GM23338 (cell line): ENCODE data around the gene BCAS1. TPM values are rescaled to one million over a fixed set of nuclear protein-coding genes. Genes with fewer than 3 reads are reported as not detected.

Experiments used
- ATAC-seq: fragments of 200-7000 bp; cut with Tn5 transposase; 3 replicates; pipeline ENCODE4 v1.9.1; 2020
- DNase-seq: peaks from one replicate; pipeline ENCODE4 v3.0.0-alpha.2; 2015; ENCODE audit warnings: low spot score
- H2AFZ ChIP-seq: fragments of 200-600 bp; sonication (generic); 2 replicates; pipeline ENCODE4 v1.8.0; 2016; ENCODE audit warnings: antibody characterized with exemption, mild to moderate bottlenecking, moderate library complexity
- H3F3A ChIP-seq: fragments of 200-600 bp; sonication (generic); replicated peaks from 2 replicates; pipeline ENCODE4 v1.8.0; 2017; ENCODE audit warnings: antibody characterized with exemption, mixed run types, low read depth
- H3K27ac ChIP-seq: fragments of 200-600 bp; sonication (generic); 2 replicates; pipeline ENCODE4 v1.6.1; 2016; ENCODE audit warnings: low read depth
- H3K27me3 ChIP-seq: fragments of 200-600 bp; sonication (generic); 2 replicates; pipeline ENCODE4 v1.8.0; 2016; ENCODE audit warnings: mild to moderate bottlenecking, mixed run types, moderate library complexity; ENCODE audit not compliant: insufficient read depth
- H3K36me3 ChIP-seq: fragments of 200-600 bp; sonication (generic); 2 replicates; pipeline ENCODE4 v1.8.0; 2016; ENCODE audit warnings: mild to moderate bottlenecking; ENCODE audit not compliant: insufficient read depth
- H3K4me1 ChIP-seq: fragments of 200-600 bp; sonication (generic); 2 replicates; pipeline ENCODE4 v1.8.0; 2016; ENCODE audit warnings: mild to moderate bottlenecking, moderate library complexity; ENCODE audit not compliant: insufficient read depth
- H3K4me2 ChIP-seq: fragments of 200-600 bp; sonication (generic); 2 replicates; pipeline ENCODE4 v1.7.1; 2017; ENCODE audit warnings: mixed run types
- H3K4me3 ChIP-seq: fragments of 200-600 bp; sonication (generic); 2 replicates; pipeline ENCODE4 v1.6.1; 2016; ENCODE audit warnings: mixed run types
- H3K79me2 ChIP-seq: fragments of 200-600 bp; sonication (generic); replicated peaks from 2 replicates; pipeline ENCODE4 v1.8.0; 2017; ENCODE audit warnings: mild to moderate bottlenecking; ENCODE audit not compliant: insufficient read depth
- H3K9me2 ChIP-seq: fragments of 200-600 bp; sonication (generic); 2 replicates; pipeline ENCODE4 v1.8.0; 2017; ENCODE audit not compliant: insufficient read depth
- H4K20me1 ChIP-seq: fragments of 200-600 bp; sonication (generic); replicated peaks from 2 replicates; pipeline ENCODE4 v1.8.0; 2017; ENCODE audit warnings: mild to moderate bottlenecking; ENCODE audit not compliant: insufficient read depth
- H3K27ac Mint-ChIP-seq: 2 replicates; pipeline ENCODE4 v1.8.0; 2020; ENCODE audit warnings: inconsistent platforms, mild to moderate bottlenecking, moderate library complexity, mixed read lengths
- H3K27me3 Mint-ChIP-seq: 3 replicates; pipeline ENCODE4 v1.8.0; 2022; ENCODE audit warnings: low read depth, mild to moderate bottlenecking, moderate library complexity, mixed read lengths, inconsistent platforms; ENCODE audit not compliant: insufficient read depth, poor library complexity
- H3K36me3 Mint-ChIP-seq: 3 replicates; pipeline ENCODE4 v1.8.0; 2021; ENCODE audit warnings: low read depth, mild to moderate bottlenecking, inconsistent platforms, moderate library complexity, mixed read lengths
- H3K4me1 Mint-ChIP-seq: 3 replicates; pipeline ENCODE4 v1.8.0; 2020; ENCODE audit warnings: mild to moderate bottlenecking, inconsistent platforms, mixed read lengths
- H3K4me3 Mint-ChIP-seq: 3 replicates; pipeline ENCODE4 v1.8.0; 2021; ENCODE audit warnings: moderate library complexity, mild to moderate bottlenecking, inconsistent platforms, mixed read lengths
- H3K9me3 Mint-ChIP-seq: 3 replicates; pipeline ENCODE4 v1.8.0; 2020; ENCODE audit warnings: moderate library complexity, mild to moderate bottlenecking, inconsistent platforms, mixed read lengths
- CREB1 ChIP-seq: fragments of 250-450 bp; sonication (Bioruptor Pico); IDR thresholded peaks from 2 replicates; pipeline ENCODE4 v1.5.0; 2020; ENCODE audit warnings: low read depth, mild to moderate bottlenecking, moderate library complexity
- EZH2 ChIP-seq: fragments of 200-600 bp; sonication (generic); IDR thresholded peaks from one replicate; pipeline ENCODE4 v1.8.0; 2017; ENCODE audit warnings: antibody characterized with exemption, mild to moderate bottlenecking, low read depth; ENCODE audit not compliant: unreplicated experiment
- EZH2phosphoT487 ChIP-seq: fragments of 200-600 bp; sonication (generic); IDR thresholded peaks from one replicate; pipeline ENCODE4 v1.8.1; 2018; ENCODE audit warnings: antibody characterized with exemption; ENCODE audit not compliant: unreplicated experiment
- JUNB ChIP-seq: IDR thresholded peaks from one replicate; pipeline ENCODE4 v1.6.1; 2016; ENCODE audit warnings: antibody characterized with exemption; ENCODE audit not compliant: unreplicated experiment
- NANOG ChIP-seq: IDR thresholded peaks from 2 replicates; pipeline ENCODE4 v1.6.1; 2016; ENCODE audit warnings: antibody characterized with exemption, borderline replicate concordance
- POLR2AphosphoS5 ChIP-seq: IDR thresholded peaks from 2 replicates; pipeline ENCODE4 v1.6.1; 2016; ENCODE audit warnings: antibody characterized with exemption, low read depth
- STAT1 ChIP-seq: IDR thresholded peaks from one replicate; pipeline ENCODE4 v1.6.1; 2016; ENCODE audit warnings: antibody characterized with exemption; ENCODE audit not compliant: unreplicated experiment
- ZNF114 ChIP-seq: fragments of 250-450 bp; sonication (Bioruptor Pico); IDR thresholded peaks from 2 replicates; pipeline ENCODE4 v1.5.0; 2020; ENCODE audit warnings: mild to moderate bottlenecking, moderate library complexity
- ZNF331 ChIP-seq: fragments of 250-450 bp; sonication (Bioruptor Pico); IDR thresholded peaks from 2 replicates; pipeline ENCODE4 v1.5.0; 2020; ENCODE audit warnings: low read depth, mild to moderate bottlenecking, moderate library complexity
- polyA plus RNA-seq: library from polyadenylated mRNA; unstranded; fragments of >200 nt; fragmentation: Nextera tagmentation; extraction: Ambion mirVana; gene quantifications from 2 replicates; pipeline ENCODE4 v1.2.1, GENCODE V29; 2016
- total RNA-seq: library from RNA; depleted of rRNA; stranded (reverse); fragments of >200 nt; shearing (Covaris generic); gene quantifications from 2 replicates; pipeline ENCODE4 v1.2.3, GENCODE V29; 2014
- TF ChIP-seq, protein P1 (sequence below): fragments of 250-450 bp; sonication (Bioruptor Pico); IDR thresholded peaks from 2 replicates; pipeline ENCODE4 v1.5.0; 2020; ENCODE audit warnings: mild to moderate bottlenecking, moderate library complexity
- TF ChIP-seq, protein P2 (sequence below): IDR thresholded peaks from one replicate; pipeline ENCODE4 v1.6.1; 2018; ENCODE audit warnings: antibody characterized with exemption; ENCODE audit not compliant: unreplicated experiment
- TF ChIP-seq, protein P3 (sequence below), 2 experiments: fragments of 200-600 bp in 1 of 2; sonication (generic) in 1 of 2; conservative IDR thresholded peaks; 2 replicates each; pipeline versions ENCODE4 v1.5.1 to v1.6.1; 2016 to 2017; ENCODE audit warnings: antibody characterized with exemption in 2 of 2, low read depth in 2 of 2, mild to moderate bottlenecking in 2 of 2, moderate library complexity in 1 of 2
- TF ChIP-seq, protein P4 (sequence below): IDR thresholded peaks from 2 replicates; pipeline ENCODE4 v1.6.1; 2016; ENCODE audit warnings: antibody characterized with exemption

Gene BCAS1
- total and polyA plus RNA-seq, 2 experiments from 2014 or later, result 0.17 to 0.19 TPM

DNA sequence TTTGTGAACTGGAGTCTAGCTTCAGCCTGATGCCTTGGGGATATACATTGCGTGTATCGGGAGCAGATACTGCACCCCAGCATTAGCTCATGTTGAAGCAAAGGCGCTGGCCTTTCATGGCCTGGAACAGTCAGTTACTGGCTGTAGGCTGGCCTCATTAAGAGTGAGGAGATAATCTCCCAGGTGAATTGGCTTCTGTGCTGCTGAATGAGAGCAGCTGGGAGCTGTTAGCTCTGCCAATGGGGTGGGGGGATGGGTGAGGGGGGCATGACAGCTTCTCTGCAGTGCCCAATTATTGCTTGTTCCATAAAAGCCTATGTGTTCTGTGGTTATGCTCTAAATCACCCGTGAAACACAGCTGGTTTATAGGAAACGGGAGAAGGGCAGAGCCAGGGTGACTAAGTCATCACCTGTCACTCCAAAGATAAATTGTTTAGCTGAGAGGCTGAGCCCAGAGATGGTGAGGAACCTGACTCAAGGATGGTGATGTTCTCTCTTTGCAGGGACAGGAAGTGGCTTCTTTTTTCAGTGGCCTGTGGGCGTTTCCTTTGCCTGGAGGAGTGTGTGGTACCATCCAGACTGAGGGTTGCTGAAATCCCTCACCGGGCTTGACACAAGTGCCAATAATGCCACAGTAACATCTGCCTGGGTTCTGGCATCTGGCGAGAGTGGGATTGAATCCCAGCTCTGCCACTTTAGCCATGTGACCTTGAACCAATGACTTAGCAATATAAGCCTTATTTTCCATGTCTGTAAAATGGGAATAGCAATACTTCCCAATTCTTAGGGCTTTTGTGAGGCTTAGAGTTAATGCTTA, 170.8 kb downstream of the BCAS1 start:
- no peak overlapping the region for H3K27ac Mint-ChIP-seq
- peaks cover 2% of the 10 kb centered on the region for H3K27me3 Mint-ChIP-seq
- no peak overlapping the region for H3K4me3 Mint-ChIP-seq
- H3F3A ChIP-seq, result no peaks in the 10 kb centered on the region
- TF ChIP-seq, protein P1, sequence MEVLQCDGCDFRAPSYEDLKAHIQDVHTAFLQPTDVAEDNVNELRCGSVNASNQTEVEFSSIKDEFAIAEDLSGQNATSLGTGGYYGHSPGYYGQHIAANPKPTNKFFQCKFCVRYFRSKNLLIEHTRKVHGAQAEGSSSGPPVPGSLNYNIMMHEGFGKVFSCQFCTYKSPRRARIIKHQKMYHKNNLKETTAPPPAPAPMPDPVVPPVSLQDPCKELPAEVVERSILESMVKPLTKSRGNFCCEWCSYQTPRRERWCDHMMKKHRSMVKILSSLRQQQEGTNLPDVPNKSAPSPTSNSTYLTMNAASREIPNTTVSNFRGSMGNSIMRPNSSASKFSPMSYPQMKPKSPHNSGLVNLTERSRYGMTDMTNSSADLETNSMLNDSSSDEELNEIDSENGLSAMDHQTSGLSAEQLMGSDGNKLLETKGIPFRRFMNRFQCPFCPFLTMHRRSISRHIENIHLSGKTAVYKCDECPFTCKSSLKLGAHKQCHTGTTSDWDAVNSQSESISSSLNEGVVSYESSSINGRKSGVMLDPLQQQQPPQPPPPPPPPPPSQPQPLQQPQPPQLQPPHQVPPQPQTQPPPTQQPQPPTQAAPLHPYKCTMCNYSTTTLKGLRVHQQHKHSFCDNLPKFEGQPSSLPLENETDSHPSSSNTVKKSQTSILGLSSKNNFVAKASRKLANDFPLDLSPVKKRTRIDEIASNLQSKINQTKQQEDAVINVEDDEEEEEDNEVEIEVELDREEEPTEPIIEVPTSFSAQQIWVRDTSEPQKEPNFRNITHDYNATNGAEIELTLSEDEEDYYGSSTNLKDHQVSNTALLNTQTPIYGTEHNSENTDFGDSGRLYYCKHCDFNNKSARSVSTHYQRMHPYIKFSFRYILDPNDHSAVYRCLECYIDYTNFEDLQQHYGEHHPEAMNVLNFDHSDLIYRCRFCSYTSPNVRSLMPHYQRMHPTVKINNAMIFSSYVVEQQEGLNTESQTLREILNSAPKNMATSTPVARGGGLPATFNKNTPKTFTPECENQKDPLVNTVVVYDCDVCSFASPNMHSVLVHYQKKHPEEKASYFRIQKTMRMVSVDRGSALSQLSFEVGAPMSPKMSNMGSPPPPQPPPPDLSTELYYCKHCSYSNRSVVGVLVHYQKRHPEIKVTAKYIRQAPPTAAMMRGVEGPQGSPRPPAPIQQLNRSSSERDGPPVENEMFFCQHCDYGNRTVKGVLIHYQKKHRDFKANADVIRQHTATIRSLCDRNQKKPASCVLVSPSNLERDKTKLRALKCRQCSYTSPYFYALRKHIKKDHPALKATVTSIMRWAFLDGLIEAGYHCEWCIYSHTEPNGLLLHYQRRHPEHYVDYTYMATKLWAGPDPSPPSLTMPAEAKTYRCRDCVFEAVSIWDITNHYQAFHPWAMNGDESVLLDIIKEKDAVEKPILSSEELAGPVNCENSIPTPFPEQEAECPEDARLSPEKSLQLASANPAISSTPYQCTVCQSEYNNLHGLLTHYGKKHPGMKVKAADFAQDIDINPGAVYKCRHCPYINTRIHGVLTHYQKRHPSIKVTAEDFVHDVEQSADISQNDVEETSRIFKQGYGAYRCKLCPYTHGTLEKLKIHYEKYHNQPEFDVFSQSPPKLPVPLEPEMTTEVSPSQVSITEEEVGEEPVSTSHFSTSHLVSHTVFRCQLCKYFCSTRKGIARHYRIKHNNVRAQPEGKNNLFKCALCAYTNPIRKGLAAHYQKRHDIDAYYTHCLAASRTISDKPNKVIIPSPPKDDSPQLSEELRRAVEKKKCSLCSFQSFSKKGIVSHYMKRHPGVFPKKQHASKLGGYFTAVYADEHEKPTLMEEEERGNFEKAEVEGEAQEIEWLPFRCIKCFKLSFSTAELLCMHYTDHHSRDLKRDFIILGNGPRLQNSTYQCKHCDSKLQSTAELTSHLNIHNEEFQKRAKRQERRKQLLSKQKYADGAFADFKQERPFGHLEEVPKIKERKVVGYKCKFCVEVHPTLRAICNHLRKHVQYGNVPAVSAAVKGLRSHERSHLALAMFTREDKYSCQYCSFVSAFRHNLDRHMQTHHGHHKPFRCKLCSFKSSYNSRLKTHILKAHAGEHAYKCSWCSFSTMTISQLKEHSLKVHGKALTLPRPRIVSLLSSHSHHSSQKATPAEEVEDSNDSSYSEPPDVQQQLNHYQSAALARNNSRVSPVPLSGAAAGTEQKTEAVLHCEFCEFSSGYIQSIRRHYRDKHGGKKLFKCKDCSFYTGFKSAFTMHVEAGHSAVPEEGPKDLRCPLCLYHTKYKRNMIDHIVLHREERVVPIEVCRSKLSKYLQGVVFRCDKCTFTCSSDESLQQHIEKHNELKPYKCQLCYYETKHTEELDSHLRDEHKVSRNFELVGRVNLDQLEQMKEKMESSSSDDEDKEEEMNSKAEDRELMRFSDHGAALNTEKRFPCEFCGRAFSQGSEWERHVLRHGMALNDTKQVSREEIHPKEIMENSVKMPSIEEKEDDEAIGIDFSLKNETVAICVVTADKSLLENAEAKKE (CRISPR knock-in tag), result no peak
- TF ChIP-seq ZNF114 (no peak), POLR2AphosphoS5 (no peak), CREB1 (CRISPR knock-in tag) (no peak), EZH2 (no peak), NANOG (no peak), ZNF331 (CRISPR knock-in tag) (no peak), JUNB (no peak), EZH2phosphoT487 (no peak), STAT1 (no peak)
- TF ChIP-seq, protein P2, sequence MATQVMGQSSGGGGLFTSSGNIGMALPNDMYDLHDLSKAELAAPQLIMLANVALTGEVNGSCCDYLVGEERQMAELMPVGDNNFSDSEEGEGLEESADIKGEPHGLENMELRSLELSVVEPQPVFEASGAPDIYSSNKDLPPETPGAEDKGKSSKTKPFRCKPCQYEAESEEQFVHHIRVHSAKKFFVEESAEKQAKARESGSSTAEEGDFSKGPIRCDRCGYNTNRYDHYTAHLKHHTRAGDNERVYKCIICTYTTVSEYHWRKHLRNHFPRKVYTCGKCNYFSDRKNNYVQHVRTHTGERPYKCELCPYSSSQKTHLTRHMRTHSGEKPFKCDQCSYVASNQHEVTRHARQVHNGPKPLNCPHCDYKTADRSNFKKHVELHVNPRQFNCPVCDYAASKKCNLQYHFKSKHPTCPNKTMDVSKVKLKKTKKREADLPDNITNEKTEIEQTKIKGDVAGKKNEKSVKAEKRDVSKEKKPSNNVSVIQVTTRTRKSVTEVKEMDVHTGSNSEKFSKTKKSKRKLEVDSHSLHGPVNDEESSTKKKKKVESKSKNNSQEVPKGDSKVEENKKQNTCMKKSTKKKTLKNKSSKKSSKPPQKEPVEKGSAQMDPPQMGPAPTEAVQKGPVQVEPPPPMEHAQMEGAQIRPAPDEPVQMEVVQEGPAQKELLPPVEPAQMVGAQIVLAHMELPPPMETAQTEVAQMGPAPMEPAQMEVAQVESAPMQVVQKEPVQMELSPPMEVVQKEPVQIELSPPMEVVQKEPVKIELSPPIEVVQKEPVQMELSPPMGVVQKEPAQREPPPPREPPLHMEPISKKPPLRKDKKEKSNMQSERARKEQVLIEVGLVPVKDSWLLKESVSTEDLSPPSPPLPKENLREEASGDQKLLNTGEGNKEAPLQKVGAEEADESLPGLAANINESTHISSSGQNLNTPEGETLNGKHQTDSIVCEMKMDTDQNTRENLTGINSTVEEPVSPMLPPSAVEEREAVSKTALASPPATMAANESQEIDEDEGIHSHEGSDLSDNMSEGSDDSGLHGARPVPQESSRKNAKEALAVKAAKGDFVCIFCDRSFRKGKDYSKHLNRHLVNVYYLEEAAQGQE, result no peak
- TF ChIP-seq, protein P3, sequence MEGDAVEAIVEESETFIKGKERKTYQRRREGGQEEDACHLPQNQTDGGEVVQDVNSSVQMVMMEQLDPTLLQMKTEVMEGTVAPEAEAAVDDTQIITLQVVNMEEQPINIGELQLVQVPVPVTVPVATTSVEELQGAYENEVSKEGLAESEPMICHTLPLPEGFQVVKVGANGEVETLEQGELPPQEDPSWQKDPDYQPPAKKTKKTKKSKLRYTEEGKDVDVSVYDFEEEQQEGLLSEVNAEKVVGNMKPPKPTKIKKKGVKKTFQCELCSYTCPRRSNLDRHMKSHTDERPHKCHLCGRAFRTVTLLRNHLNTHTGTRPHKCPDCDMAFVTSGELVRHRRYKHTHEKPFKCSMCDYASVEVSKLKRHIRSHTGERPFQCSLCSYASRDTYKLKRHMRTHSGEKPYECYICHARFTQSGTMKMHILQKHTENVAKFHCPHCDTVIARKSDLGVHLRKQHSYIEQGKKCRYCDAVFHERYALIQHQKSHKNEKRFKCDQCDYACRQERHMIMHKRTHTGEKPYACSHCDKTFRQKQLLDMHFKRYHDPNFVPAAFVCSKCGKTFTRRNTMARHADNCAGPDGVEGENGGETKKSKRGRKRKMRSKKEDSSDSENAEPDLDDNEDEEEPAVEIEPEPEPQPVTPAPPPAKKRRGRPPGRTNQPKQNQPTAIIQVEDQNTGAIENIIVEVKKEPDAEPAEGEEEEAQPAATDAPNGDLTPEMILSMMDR (conservative IDR thresholded peaks at IDR 0.05; ENCODE audit: low read depth in 2 of 2), result no peak
- TF ChIP-seq, protein P4, sequence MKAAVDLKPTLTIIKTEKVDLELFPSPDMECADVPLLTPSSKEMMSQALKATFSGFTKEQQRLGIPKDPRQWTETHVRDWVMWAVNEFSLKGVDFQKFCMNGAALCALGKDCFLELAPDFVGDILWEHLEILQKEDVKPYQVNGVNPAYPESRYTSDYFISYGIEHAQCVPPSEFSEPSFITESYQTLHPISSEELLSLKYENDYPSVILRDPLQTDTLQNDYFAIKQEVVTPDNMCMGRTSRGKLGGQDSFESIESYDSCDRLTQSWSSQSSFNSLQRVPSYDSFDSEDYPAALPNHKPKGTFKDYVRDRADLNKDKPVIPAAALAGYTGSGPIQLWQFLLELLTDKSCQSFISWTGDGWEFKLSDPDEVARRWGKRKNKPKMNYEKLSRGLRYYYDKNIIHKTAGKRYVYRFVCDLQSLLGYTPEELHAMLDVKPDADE, result no peak
- peaks cover 40% of the 10 kb centered on the region for H3K4me1 Mint-ChIP-seq
- no peaks in the 10 kb centered on the region for H3K9me3 Mint-ChIP-seq
- H3K4me2 ChIP-seq, result peak overlapping the region; percentile 41; the same call in 1 of the 2 replicates
- DNase-seq, result no peak
- peak overlapping the region; percentile 63; the same call in 1 of the 2 replicates for H2AFZ ChIP-seq
- no peaks in the 10 kb centered on the region for H3K36me3 ChIP-seq
- H3K79me2 ChIP-seq, result no peaks in the 10 kb centered on the region
- no peaks in the 10 kb centered on the region for H3K27me3 ChIP-seq
- no peaks in the 10 kb centered on the region for H4K20me1 ChIP-seq
- no peak overlapping the region for H3K4me3 ChIP-seq
- peaks cover 38% of the 10 kb centered on the region for H3K4me1 ChIP-seq
- peak; percentile 63 for ATAC-seq
- H3K36me3 Mint-ChIP-seq, result no peaks in the 10 kb centered on the region
- no peaks in the 10 kb centered on the region for H3K9me2 ChIP-seq
- no peak overlapping the region for H3K27ac ChIP-seq
